Rectal smooth muscle tissue (tissue), 1 donor: ENCODE measurements around the gene SAMD14.
A peak's percentile ranks its signal among the peaks of the same experiment; 100 is the strongest.

ENCODE experiments used
- H3K27ac ChIP-seq: one replicate; pipeline ENCODE4 v1.7.0; 2013; ENCODE audit warnings: low read depth, low read length, inconsistent platforms
- H3K27me3 ChIP-seq: one replicate; pipeline ENCODE4 v1.7.0; 2013; ENCODE audit warnings: low read length; ENCODE audit not compliant: control insufficient read depth, insufficient read depth
- H3K36me3 ChIP-seq: one replicate; pipeline ENCODE4 v1.7.0; 2013; ENCODE audit warnings: low read length; ENCODE audit not compliant: control insufficient read depth, insufficient read depth
- H3K4me1 ChIP-seq: one replicate; pipeline ENCODE4 v1.7.0; 2013; ENCODE audit warnings: low read length; ENCODE audit not compliant: control insufficient read depth, insufficient read depth
- H3K4me3 ChIP-seq: one replicate; pipeline ENCODE4 v1.7.0; 2013; ENCODE audit warnings: low read length
- H3K9ac ChIP-seq: one replicate; pipeline ENCODE4 v1.7.0; 2013; ENCODE audit warnings: low read length

The SAMD14 gene

GRCh38 chr17:50143461-50144176 is 13.7 kb upstream of the SAMD14 start:
- Histone ChIP-seq H3K36me3 (peaks cover 45% of the 10 kb centered on the region), H3K4me1 (peaks cover 9% of the 10 kb centered on the region)

GRCh38 chr17:50141745-50142110 is 11.8 kb upstream of the SAMD14 start:
- H3K27ac ChIP-seq: no peak overlapping the region
- H3K4me3 ChIP-seq: no peak overlapping the region
- peaks cover 64% of the 10 kb centered on the region for H3K36me3 ChIP-seq
- H3K4me1 ChIP-seq: peaks cover 5% of the 10 kb centered on the region
- no peak overlapping the region for H3K9ac ChIP-seq
- H3K27me3 ChIP-seq: no peaks in the 10 kb centered on the region

More at GRCh38 chr17:50143461-50144176, 13.7 kb upstream of the SAMD14 start:
- Histone ChIP-seq H3K27me3 (no peaks in the 10 kb centered on the region), H3K27ac (no peak overlapping the region), H3K4me3 (no peak overlapping the region), H3K9ac (no peak overlapping the region)

- H3K36me3 ChIP-seq: peaks cover 66% of the 10 kb centered on the region
- H3K9ac ChIP-seq: no peak overlapping the region
- H3K27me3 ChIP-seq: no peaks in the 10 kb centered on the region
- H3K27ac ChIP-seq: no peak overlapping the region
- H3K4me3 ChIP-seq: no peak overlapping the region
- no peaks in the 10 kb centered on the region for H3K4me1 ChIP-seq
These were observed 11.2 kb upstream of the SAMD14 start for GRCh38 chr17:50141026-50141744.

- peak overlapping the region; percentile 10 for H3K4me3 ChIP-seq
- H3K27ac ChIP-seq: no peak overlapping the region
These were observed 10.3 kb upstream of the SAMD14 start for GRCh38 chr17:50139950-50140885.

GRCh38 chr17:50139185-50139783 is 9.3 kb upstream of the SAMD14 start:
- no peak overlapping the region for H3K27ac ChIP-seq
- no peak overlapping the region for H3K4me3 ChIP-seq
- peaks cover 64% of the 10 kb centered on the region for H3K36me3 ChIP-seq
- no peaks in the 10 kb centered on the region for H3K27me3 ChIP-seq
- no peaks in the 10 kb centered on the region for H3K4me1 ChIP-seq
- H3K9ac ChIP-seq: no peak overlapping the region

More at GRCh38 chr17:50139950-50140885, 10.3 kb upstream of the SAMD14 start:
- H3K9ac ChIP-seq: no peak overlapping the region
- H3K36me3 ChIP-seq: peaks cover 70% of the 10 kb centered on the region
- H3K4me1 ChIP-seq: no peaks in the 10 kb centered on the region
- H3K27me3 ChIP-seq: no peaks in the 10 kb centered on the region

- Histone ChIP-seq H3K9ac (no peak overlapping the region), H3K4me3 (no peak overlapping the region), H3K4me1 (peaks cover 8% of the 10 kb centered on the region), H3K27ac (no peak overlapping the region), H3K27me3 (no peaks in the 10 kb centered on the region), H3K36me3 (peaks cover 48% of the 10 kb centered on the region)
These were observed 7.1 kb upstream of the SAMD14 start for GRCh38 chr17:50137042-50137441.

GRCh38 chr17:50136096-50136687 is 6.2 kb upstream of the SAMD14 start:
- H3K36me3 ChIP-seq: peaks cover 44% of the 10 kb centered on the region

GRCh38 chr17:50135316-50136095 is 5.5 kb upstream of the SAMD14 start:
- Histone ChIP-seq H3K36me3 (peaks cover 41% of the 10 kb centered on the region), H3K9ac (no peak overlapping the region), H3K27ac (no peak overlapping the region), H3K27me3 (no peaks in the 10 kb centered on the region), H3K4me3 (no peak overlapping the region), H3K4me1 (peaks cover 8% of the 10 kb centered on the region)

More at GRCh38 chr17:50136096-50136687, 6.2 kb upstream of the SAMD14 start:
- Histone ChIP-seq H3K27me3 (no peaks in the 10 kb centered on the region), H3K4me3 (no peak overlapping the region), H3K9ac (no peak overlapping the region), H3K4me1 (peaks cover 8% of the 10 kb centered on the region), H3K27ac (no peak overlapping the region)

- H3K27ac ChIP-seq: no peak overlapping the region
These were observed 4.5 kb upstream of the SAMD14 start for GRCh38 chr17:50134206-50135110.

GRCh38 chr17:50133769-50134099 is 3.8 kb upstream of the SAMD14 start:
- Histone ChIP-seq H3K36me3 (peaks cover 31% of the 10 kb centered on the region), H3K27ac (no peak overlapping the region), H3K27me3 (no peaks in the 10 kb centered on the region), H3K9ac (no peak overlapping the region), H3K4me1 (peaks cover 10% of the 10 kb centered on the region), H3K4me3 (no peak overlapping the region)

More at GRCh38 chr17:50134206-50135110, 4.5 kb upstream of the SAMD14 start:
- no peak overlapping the region for H3K9ac ChIP-seq
- H3K27me3 ChIP-seq: no peaks in the 10 kb centered on the region
- H3K36me3 ChIP-seq: peaks cover 37% of the 10 kb centered on the region
- H3K4me1 ChIP-seq: peaks cover 10% of the 10 kb centered on the region
- no peak overlapping the region for H3K4me3 ChIP-seq
